Psoas muscle (tissue), 8 donors: ENCODE data around the gene SLC5A12. TPM values are rescaled to one million over a fixed set of nuclear protein-coding genes. Genes with fewer than 3 reads are reported as not detected.

Source experiments
- ATAC-seq, 4 donors: fragments of 200-7000 bp; cut with Tn5 transposase; one replicate each; pipeline ENCODE4 v1.9.1; 2020; ENCODE audit warnings: moderate library complexity in 3 of 4, mild to moderate bottlenecking in 2 of 4
- DNase-seq, 2 donors: peaks; one replicate each; pipeline ENCODE4 v3.0.0-alpha.2; 2020
- H3K27ac ChIP-seq: fragments of 200-600 bp; one replicate; pipeline ENCODE4 v1.8.0; 2022
- H3K27me3 ChIP-seq, 3 donors: fragments of 200-600 bp in 1 of 3; one replicate each; pipeline versions ENCODE4 v1.6.1 to v1.8.0; 2013 to 2022; ENCODE audit warnings: low read length in 2 of 3, mild to moderate bottlenecking in 2 of 3, moderate library complexity in 1 of 3; ENCODE audit not compliant: insufficient read depth in 3 of 3
- H3K36me3 ChIP-seq, 2 donors: fragments of 200-600 bp in 1 of 2; one replicate each; pipeline versions ENCODE4 v1.6.1 to v1.8.0; 2013 to 2022; ENCODE audit warnings: low read depth in 1 of 2, mild to moderate bottlenecking in 1 of 2, moderate library complexity in 1 of 2; ENCODE audit not compliant: insufficient read depth in 1 of 2
- H3K4me1 ChIP-seq: fragments of 200-600 bp; one replicate; pipeline ENCODE4 v1.8.0; 2022
- H3K4me3 ChIP-seq: fragments of 200-600 bp; one replicate; pipeline ENCODE4 v1.8.0; 2022; ENCODE audit warnings: mild to moderate bottlenecking
- H3K9me3 ChIP-seq: fragments of 200-600 bp; one replicate; pipeline ENCODE4 v1.8.0; 2022
- WGBS, 3 donors: extraction: QIAGEN DNeasy Blood & Tissue Kit; methylation state at CpG; one replicate each; pipeline versions ENCODE4 v1.1.6 to v1.1.7; 2013; 5-methylcytosine and 5-hydroxymethylcytosine counted together
- intact Hi-C, 2 donors: fragments of 100-400 bp; cut with DNase I; formaldehyde crosslinking; loops; one replicate each; pipeline versions ENCODE4 v1.11.0 to v1.14.2; 2022
- polyA plus RNA-seq, 3 donors: library from polyadenylated mRNA; stranded (reverse); fragments of 200-250 nt; gene quantifications; one replicate each; pipeline ENCODE4 v1.2.3, GENCODE V29; 2013
- total RNA-seq, 4 donors: library from RNA; stranded (reverse); fragmentation: NEBNext Ultra II Directional in 2 of 4; extraction: Animal tissue kit (Norgen Biotek cat#: 25700) in 2 of 4; gene quantifications; one replicate each; pipeline versions ENCODE4 v1.2.1 to v1.2.4, GENCODE V29; 2021 to 2023
- TF ChIP-seq, protein P1 (sequence below): fragments of 200-600 bp; IDR thresholded peaks from one replicate; pipeline ENCODE4 v1.8.0; 2022; ENCODE audit warnings: antibody characterized with exemption
- donor health status: healthy with polysubstance abuse.
- donor health status: DM: no; HTN: no; CAD: no; lungs with moderate emphysema.
- donor health status: Bipolar disorder and iron deficiency.
- donor health status: healthy.
- donor health status: DM: yes; HTN: yes; CAD: no.
- donor health status: DM: no; HTN: no; CAD: no.
- donor health status: DM: no; HTN: no; CAD: no.
- donor health status: DM: yes; HTN: yes; CAD: no.

The SLC5A12 gene
- total and polyA plus RNA-seq, 7 donors: 0.03 TPM; not detected in 6

DNA sequence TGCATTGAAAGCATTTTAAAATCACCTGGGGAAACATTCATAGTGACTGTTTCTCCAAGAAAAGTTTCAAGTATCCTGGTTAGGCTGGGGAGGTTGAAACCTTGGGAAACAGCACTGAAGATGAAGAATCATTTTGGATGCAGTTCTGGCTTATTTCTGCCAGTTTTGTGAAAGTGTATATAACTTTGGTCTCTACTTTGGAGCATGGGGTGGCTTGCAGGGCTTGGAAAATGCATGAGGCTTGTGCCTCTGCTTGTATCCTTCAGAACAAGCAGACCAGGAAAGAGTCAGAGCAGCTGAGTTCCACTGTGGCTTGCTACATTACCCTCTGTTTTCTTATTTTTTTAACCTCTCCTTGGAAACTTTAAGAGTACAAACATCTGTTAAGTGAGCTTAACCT is 19.5 kb downstream of the SLC5A12 start:
- intact Hi-C loops: no loop called here
- no peaks in the 10 kb centered on the region for H3K27me3 ChIP-seq
- TF ChIP-seq, protein P1, sequence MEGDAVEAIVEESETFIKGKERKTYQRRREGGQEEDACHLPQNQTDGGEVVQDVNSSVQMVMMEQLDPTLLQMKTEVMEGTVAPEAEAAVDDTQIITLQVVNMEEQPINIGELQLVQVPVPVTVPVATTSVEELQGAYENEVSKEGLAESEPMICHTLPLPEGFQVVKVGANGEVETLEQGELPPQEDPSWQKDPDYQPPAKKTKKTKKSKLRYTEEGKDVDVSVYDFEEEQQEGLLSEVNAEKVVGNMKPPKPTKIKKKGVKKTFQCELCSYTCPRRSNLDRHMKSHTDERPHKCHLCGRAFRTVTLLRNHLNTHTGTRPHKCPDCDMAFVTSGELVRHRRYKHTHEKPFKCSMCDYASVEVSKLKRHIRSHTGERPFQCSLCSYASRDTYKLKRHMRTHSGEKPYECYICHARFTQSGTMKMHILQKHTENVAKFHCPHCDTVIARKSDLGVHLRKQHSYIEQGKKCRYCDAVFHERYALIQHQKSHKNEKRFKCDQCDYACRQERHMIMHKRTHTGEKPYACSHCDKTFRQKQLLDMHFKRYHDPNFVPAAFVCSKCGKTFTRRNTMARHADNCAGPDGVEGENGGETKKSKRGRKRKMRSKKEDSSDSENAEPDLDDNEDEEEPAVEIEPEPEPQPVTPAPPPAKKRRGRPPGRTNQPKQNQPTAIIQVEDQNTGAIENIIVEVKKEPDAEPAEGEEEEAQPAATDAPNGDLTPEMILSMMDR: no peak
- H3K4me1 ChIP-seq: no peaks in the 10 kb centered on the region
- H3K27ac ChIP-seq: no peak overlapping the region
- H3K9me3 ChIP-seq: no peaks in the 10 kb centered on the region
- ATAC-seq (no peak), DNase-seq (no peak)
- H3K36me3 ChIP-seq: no peaks in the 10 kb centered on the region
- H3K4me3 ChIP-seq: no peak overlapping the region

DNA sequence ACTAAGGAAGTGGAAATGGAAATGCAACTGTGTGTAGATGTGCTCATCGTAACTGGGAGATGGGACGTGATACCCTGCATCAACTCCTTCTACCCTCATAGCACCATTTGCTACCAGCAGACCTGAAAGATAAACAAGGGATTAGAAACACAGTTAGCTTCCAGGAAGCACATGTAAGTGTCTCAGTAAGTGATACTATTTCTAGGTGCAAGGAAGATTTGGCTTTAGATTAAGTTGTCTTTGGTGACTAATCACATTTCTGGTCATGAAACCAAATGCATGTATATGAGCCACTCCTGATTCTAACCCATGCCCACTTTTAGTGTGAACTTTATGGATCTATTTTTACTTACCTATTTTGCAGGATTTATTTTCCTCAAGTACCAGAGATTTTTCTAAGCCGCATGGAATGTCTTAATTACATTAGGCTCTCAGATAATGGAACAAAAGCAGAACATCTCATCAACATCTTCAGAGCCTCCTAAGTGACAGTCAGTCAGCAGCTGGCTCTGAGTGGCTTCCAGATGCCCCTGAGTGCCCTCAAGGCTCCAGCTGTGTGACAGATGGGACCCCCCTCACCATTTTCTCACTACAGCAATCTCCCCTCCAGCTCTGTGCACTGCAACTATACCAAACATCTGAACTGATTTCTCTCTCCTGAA is 21.2 kb downstream of the SLC5A12 start:
- DNase-seq (no peak), ATAC-seq (no peak)
- TF ChIP-seq, protein P1: no peak
- no peaks in the 10 kb centered on the region for H3K4me1 ChIP-seq
- no peaks in the 10 kb centered on the region for H3K36me3 ChIP-seq
- no peaks in the 10 kb centered on the region for H3K27me3 ChIP-seq
- no peak overlapping the region for H3K27ac ChIP-seq
- no peaks in the 10 kb centered on the region for H3K9me3 ChIP-seq
- WGBS, 3 donors: 64 to 69% (median 68%) methylated on average over 3 of the region's 3 CpGs
- H3K4me3 ChIP-seq: no peak overlapping the region
- intact Hi-C loops: no loop called here

DNA sequence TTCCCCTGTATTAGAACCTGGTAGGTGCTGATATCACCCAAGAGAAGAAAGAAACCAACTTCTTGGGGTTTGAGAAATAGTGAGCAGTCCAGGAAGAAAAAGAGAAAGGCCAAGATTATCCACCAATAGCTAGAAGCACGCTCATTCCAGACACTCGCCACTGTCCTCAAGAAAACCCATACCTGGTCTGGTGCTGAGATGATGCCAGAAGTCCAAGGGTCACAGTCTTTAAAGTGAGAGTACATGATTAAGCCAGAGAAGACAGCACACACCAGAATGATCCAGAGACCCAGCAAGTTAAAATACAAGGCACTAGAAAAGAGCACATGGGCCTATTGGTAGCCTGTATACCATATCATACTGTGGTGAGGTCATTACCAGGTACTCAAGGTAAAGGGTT is 23.6 kb downstream of the SLC5A12 start:
- WGBS, 3 donors: 86 to 98% (median 91%) methylated on average over 2 of the region's 2 CpGs
- intact Hi-C loops: no loop called here
- H3K27me3 ChIP-seq: no peaks in the 10 kb centered on the region
- DNase-seq (no peak), ATAC-seq (no peak)
- H3K4me1 ChIP-seq: no peaks in the 10 kb centered on the region
- no peaks in the 10 kb centered on the region for H3K36me3 ChIP-seq
- no peak overlapping the region for H3K27ac ChIP-seq
- H3K9me3 ChIP-seq: no peaks in the 10 kb centered on the region
- TF ChIP-seq, protein P1: no peak
- H3K4me3 ChIP-seq: no peak overlapping the region

DNA sequence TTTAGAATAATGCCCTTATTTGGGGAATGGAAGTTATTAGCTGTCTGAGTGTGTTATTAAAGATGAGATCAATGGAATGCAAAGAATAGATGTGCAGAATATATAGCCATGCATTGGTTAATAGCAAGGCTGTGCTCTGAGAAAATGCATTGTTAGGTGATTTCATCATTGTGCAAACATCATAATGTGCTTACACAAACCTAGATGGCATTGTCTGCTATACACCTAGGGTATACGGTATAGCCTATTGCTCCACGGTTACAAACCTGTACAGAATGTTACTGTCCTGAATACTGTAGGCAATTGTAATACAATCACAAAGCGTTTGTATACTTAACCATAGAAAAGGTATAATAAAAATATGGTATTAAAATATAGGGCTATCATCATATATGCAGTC is 25.5 kb downstream of the SLC5A12 start:
- H3K27me3 ChIP-seq: no peaks in the 10 kb centered on the region
- H3K36me3 ChIP-seq: no peaks in the 10 kb centered on the region
- H3K27ac ChIP-seq: no peak overlapping the region
- intact Hi-C loops: no loop called here
- no peaks in the 10 kb centered on the region for H3K9me3 ChIP-seq
- 86 to 91% (median 89%) methylated on average over 3 of the region's 3 CpGs for WGBS, 3 donors
- DNase-seq: no peak
- TF ChIP-seq, protein P1: no peak
- H3K4me1 ChIP-seq: no peaks in the 10 kb centered on the region
- ATAC-seq: no peak
- H3K4me3 ChIP-seq: no peak overlapping the region

DNA sequence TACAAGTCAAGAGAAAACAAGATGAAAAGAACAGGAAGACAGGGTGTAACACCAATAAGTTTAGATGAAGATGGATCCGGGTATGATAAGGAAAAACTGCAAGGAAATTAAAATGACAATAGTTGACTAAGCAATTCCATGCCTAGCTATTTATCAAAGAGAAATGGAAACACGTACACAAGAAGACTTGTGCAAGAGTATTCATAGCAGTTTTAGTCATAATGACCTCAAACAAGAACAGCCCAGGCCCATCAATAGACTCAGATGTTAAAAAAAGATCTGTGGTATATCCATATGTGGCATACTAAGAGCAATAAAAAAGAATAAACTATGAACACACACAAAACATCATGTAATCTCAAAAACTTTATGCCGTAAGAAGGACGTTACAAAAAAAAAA is 33.2 kb downstream of the SLC5A12 start:
- H3K27me3 ChIP-seq: no peaks in the 10 kb centered on the region
- H3K36me3 ChIP-seq: no peaks in the 10 kb centered on the region
- H3K4me3 ChIP-seq: no peak overlapping the region
- TF ChIP-seq, protein P1: no peak
- 83 to 84% (median 83%) methylated on average over 4 of the region's 4 CpGs for WGBS, 3 donors
- no peaks in the 10 kb centered on the region for H3K4me1 ChIP-seq
- no peak for DNase-seq
- intact Hi-C loops: no loop called here
- ATAC-seq: no peak
- no peaks in the 10 kb centered on the region for H3K9me3 ChIP-seq
- no peak overlapping the region for H3K27ac ChIP-seq
